Activated T-helper 2 cell treated with anti-CD3 and anti-CD28 coated beads, Interferon-gamma antibody, Interleukin-2, Interleukin-4, amounts not matched to agents 10 μg/mL and 5 μg/mL and 100 μg/mL, durations not matched to agents 14 hours and 24 hours and 36 hours (primary cell): ENCODE results near the gene RBP2. TPM values are rescaled to one million over a fixed set of nuclear protein-coding genes. Genes with fewer than 3 reads are reported as not detected.

Experiments
- DNase-seq: peaks from one replicate; pipeline ENCODE4 v3.0.0; 2021; ENCODE audit warnings: low spot score
- H3K27ac Mint-ChIP-seq: one replicate; pipeline ENCODE4 v1.8.0; 2021; ENCODE audit warnings: mixed read lengths
- H3K27me3 Mint-ChIP-seq: one replicate; pipeline ENCODE4 v1.8.0; 2021; ENCODE audit warnings: low read depth, mixed read lengths
- H3K36me3 Mint-ChIP-seq: one replicate; pipeline ENCODE4 v1.8.0; 2021; ENCODE audit warnings: low read depth, mixed read lengths
- H3K4me1 Mint-ChIP-seq: one replicate; pipeline ENCODE4 v1.8.0; 2021; ENCODE audit warnings: low read depth, mixed read lengths
- H3K4me3 Mint-ChIP-seq: one replicate; pipeline ENCODE4 v1.8.0; 2021; ENCODE audit warnings: low read depth, mild to moderate bottlenecking, moderate library complexity, mixed read lengths
- H3K9me3 Mint-ChIP-seq: one replicate; pipeline ENCODE4 v1.8.0; 2021; ENCODE audit warnings: mixed read lengths
- intact Hi-C: fragments of 100-400 bp; cut with micrococcal nuclease; formaldehyde crosslinking; loops from one replicate; pipeline ENCODE4 v1.15.1; 2023
- total RNA-seq: library from RNA; stranded (reverse); gene quantifications from 2 replicates; pipeline ENCODE4 v1.2.3, GENCODE V29; 2022

Gene RBP2
- not detected in 2 replicates for total RNA-seq

DNA sequence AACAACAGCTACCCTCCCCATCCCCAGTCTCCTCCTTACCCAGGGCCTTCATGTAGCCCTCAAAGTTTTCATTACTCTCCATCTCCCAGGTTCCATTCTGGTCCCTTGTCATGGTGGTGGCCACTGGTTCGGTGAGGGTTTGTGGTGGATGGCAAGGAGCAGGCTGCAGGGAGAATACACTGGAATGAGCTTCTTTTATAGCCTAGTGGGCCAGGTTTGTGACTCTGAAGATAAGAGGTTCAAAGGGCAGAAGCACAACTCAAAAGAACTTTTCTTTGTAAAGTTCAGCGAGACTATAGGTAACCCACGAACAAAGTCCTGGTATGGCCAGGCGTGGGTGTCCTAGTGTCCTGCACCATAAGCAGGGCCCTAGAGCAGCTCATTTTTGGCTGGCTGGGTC, at the start of gene RBP2:
Gene RBP2 (minus strand): TSS at position 169 of the 400 bp plus-strand sequence. CDS start 57 bp downstream, at position 112.
- Mint-ChIP-seq H3K4me1 (no peaks in the 10 kb centered on the region), H3K27me3 (no peaks in the 10 kb centered on the region), H3K4me3 (no peak within 1 kb of the TSS), H3K36me3 (no peaks in the 10 kb centered on the region), H3K9me3 (no peaks in the 10 kb centered on the region), H3K27ac (no peak within 1 kb of the TSS)
- no peak for DNase-seq
- intact Hi-C loops: no loop called here

DNA sequence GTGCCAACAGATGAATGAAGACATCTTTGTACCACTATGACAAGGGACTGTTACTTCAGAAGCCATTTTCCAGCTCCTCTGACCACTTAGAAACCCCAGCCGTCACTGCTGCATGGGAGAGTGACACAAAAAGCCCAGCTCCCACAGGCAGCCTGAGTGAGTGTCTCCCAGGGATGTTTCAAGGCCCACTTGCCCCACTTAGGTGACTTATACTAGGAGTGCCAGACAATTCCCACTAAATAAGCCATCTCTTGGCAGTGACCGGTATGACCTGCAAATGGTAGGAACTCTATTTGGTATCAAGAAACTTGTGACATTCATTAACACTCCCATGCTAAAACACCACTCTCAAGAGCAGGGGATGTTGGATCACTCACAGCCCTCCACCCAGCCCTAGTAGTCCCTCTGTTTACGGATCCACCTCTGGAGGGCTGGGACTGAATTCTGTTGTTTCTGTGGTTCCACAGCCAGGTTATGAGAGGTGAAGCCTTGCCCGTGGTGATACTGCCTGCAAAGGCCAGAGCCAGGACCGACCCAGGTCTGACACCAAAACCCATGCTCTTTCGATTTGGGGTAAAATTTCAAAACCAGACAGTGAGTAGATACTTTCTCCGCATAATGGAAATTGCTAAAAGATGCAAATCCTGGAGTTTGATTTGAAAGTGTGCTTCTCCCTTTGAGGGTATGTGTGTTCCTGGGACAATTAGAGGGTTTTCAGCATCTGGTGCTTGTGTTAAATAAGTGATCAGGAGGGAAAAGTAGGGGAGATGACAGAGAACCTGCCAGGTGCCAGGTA, 48.7 kb upstream of the RBP2 start:
- Mint-ChIP-seq H3K27ac (no peak overlapping the region), H3K36me3 (no peaks in the 10 kb centered on the region), H3K4me3 (no peak overlapping the region), H3K4me1 (no peaks in the 10 kb centered on the region), H3K9me3 (no peaks in the 10 kb centered on the region), H3K27me3 (peaks cover 3% of the 10 kb centered on the region)
- intact Hi-C loops: no loop called here
- no peak for DNase-seq

GRCh38 chr3:139523718-139524117, 47.4 kb upstream of the RBP2 start:
- Mint-ChIP-seq H3K27me3 (peaks cover 3% of the 10 kb centered on the region), H3K36me3 (no peaks in the 10 kb centered on the region), H3K27ac (no peak overlapping the region), H3K4me1 (no peaks in the 10 kb centered on the region), H3K9me3 (no peaks in the 10 kb centered on the region), H3K4me3 (no peak overlapping the region)
- DNase-seq: no peak
- intact Hi-C loops: no loop called here

- H3K9me3 Mint-ChIP-seq: no peaks in the 10 kb centered on the region
- H3K27me3 Mint-ChIP-seq: peaks cover 3% of the 10 kb centered on the region
- H3K27ac Mint-ChIP-seq: no peak overlapping the region
- no peak overlapping the region for H3K4me3 Mint-ChIP-seq
- DNase-seq: no peak
- intact Hi-C loops: no loop called here
- H3K36me3 Mint-ChIP-seq: no peaks in the 10 kb centered on the region
- H3K4me1 Mint-ChIP-seq: no peaks in the 10 kb centered on the region
These were observed 46.9 kb upstream of the RBP2 start for GRCh38 chr3:139523166-139523565.

GRCh38 chr3:139522421-139522820, 46.1 kb upstream of the RBP2 start:
- H3K9me3 Mint-ChIP-seq: no peaks in the 10 kb centered on the region
- DNase-seq: no peak
- H3K4me1 Mint-ChIP-seq: no peaks in the 10 kb centered on the region
- H3K27me3 Mint-ChIP-seq: peaks cover 3% of the 10 kb centered on the region
- no peaks in the 10 kb centered on the region for H3K36me3 Mint-ChIP-seq
- intact Hi-C loops: no loop called here
- no peak overlapping the region for H3K27ac Mint-ChIP-seq
- H3K4me3 Mint-ChIP-seq: no peak overlapping the region

DNA sequence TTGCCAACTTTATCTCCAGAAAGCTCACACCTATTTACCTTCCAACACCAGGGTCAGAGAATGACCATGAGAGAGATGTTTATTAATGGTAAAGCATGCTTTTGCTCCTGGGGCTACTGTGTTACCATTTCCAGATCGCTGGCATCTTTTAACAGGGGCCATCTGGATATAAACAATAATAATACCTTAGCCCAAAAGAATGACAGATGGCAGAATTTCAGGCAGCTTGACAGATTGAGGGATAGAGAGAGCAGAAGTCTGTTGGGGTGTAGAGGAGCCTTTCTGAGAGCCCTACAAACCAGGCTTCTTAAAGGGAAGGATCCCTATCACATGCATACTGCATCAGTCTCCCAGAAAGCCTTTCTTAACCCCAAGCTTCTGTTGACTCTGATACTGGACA, 45.5 kb upstream of the RBP2 start:
- no peak overlapping the region for H3K27ac Mint-ChIP-seq
- peaks cover 4% of the 10 kb centered on the region for H3K27me3 Mint-ChIP-seq
- no peaks in the 10 kb centered on the region for H3K9me3 Mint-ChIP-seq
- H3K4me3 Mint-ChIP-seq: no peak overlapping the region
- no peaks in the 10 kb centered on the region for H3K36me3 Mint-ChIP-seq
- no peaks in the 10 kb centered on the region for H3K4me1 Mint-ChIP-seq
- intact Hi-C loops: no loop called here
- no peak for DNase-seq

GRCh38 chr3:139521144-139521543, 44.8 kb upstream of the RBP2 start:
- no peaks in the 10 kb centered on the region for H3K9me3 Mint-ChIP-seq
- H3K27ac Mint-ChIP-seq: no peak overlapping the region
- H3K36me3 Mint-ChIP-seq: no peaks in the 10 kb centered on the region
- peaks cover 4% of the 10 kb centered on the region for H3K27me3 Mint-ChIP-seq
- intact Hi-C loops: no loop called here
- no peak overlapping the region for H3K4me3 Mint-ChIP-seq
- DNase-seq: no peak
- H3K4me1 Mint-ChIP-seq: no peaks in the 10 kb centered on the region

- H3K27ac Mint-ChIP-seq: no peak overlapping the region
- no peak for DNase-seq
- H3K36me3 Mint-ChIP-seq: no peaks in the 10 kb centered on the region
- no peaks in the 10 kb centered on the region for H3K9me3 Mint-ChIP-seq
- no peak overlapping the region for H3K4me3 Mint-ChIP-seq
- H3K4me1 Mint-ChIP-seq: no peaks in the 10 kb centered on the region
- H3K27me3 Mint-ChIP-seq: peaks cover 4% of the 10 kb centered on the region
- intact Hi-C loops: loop anchor here (1.0 kb wide), 1 partner anchor 93 kb away; no protein-coding TSS in a partner anchor
These were observed 43.9 kb upstream of the RBP2 start for GRCh38 chr3:139519998-139520737.

DNA sequence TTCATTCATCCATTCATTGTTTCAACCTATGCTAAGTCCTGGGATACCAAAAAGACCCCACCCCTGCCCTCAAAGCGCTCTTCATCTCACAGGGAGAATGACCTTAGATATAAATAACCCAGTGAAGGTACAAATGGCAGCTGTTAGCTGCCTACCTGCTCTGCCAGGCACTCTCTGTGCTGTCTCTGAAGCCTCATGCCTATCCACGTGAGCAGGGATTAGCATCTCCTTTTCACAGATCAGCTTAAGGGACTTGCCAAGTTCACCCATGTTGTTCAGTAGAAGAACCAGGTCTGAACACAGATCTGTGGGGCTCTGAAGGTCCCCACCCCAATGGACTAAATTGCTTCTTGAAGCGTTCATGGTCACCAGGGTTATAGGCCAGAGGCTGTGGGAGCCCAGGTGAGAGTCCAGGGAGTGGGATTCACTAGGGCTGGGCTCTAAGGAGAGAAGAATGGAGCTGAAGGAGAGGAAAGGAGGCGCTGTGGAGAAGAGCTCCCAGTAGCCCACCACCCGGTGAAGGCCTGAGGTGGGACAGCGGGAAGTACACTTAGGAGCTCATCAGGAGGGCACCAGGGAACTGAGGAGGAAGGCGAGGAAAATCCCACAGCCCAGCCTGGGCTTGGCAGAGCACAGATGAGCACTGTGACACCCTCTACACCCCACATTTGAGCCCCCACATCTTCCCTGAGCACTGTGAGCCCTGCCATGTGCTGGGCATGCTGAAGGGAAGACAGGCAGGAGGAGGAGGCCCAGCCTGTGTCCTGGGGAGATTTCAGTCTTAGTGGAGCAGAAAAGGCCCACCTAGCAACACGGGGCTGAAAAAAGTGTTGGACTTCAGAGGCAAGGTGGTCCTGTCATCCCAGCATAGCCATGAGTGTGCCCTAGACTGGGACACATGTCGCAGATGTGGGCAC, 42.9 kb upstream of the RBP2 start:
- Mint-ChIP-seq H3K36me3 (no peaks in the 10 kb centered on the region), H3K4me1 (no peaks in the 10 kb centered on the region), H3K4me3 (no peak overlapping the region), H3K9me3 (no peaks in the 10 kb centered on the region), H3K27ac (no peak overlapping the region), H3K27me3 (peaks cover 4% of the 10 kb centered on the region)
- DNase-seq: no peak
- intact Hi-C loops: no loop called here

DNA sequence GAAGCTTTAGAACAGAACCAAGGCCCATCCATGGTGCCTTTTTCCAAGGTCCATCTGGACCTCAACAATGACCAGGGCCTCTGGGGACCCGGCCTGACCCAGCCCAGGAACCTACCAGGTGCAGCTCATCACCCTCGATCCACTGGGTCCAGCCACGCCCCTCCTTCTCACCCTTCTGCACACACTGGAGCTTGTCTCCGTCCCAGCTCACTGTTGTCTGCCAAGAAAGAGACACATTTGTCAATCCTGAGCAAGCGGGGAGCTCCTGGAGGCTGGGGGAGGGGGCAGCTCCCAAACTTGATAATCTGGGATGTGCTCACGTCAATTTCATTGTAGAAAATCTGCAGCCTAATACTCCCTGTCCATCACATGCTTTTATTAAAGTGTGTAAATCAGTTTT, 42.0 kb upstream of the RBP2 start:
- peaks cover 2% of the 10 kb centered on the region for H3K27me3 Mint-ChIP-seq
- no peaks in the 10 kb centered on the region for H3K9me3 Mint-ChIP-seq
- intact Hi-C loops: no loop called here
- no peak overlapping the region for H3K4me3 Mint-ChIP-seq
- no peak overlapping the region for H3K27ac Mint-ChIP-seq
- DNase-seq: no peak
- H3K4me1 Mint-ChIP-seq: no peaks in the 10 kb centered on the region
- no peaks in the 10 kb centered on the region for H3K36me3 Mint-ChIP-seq

DNA sequence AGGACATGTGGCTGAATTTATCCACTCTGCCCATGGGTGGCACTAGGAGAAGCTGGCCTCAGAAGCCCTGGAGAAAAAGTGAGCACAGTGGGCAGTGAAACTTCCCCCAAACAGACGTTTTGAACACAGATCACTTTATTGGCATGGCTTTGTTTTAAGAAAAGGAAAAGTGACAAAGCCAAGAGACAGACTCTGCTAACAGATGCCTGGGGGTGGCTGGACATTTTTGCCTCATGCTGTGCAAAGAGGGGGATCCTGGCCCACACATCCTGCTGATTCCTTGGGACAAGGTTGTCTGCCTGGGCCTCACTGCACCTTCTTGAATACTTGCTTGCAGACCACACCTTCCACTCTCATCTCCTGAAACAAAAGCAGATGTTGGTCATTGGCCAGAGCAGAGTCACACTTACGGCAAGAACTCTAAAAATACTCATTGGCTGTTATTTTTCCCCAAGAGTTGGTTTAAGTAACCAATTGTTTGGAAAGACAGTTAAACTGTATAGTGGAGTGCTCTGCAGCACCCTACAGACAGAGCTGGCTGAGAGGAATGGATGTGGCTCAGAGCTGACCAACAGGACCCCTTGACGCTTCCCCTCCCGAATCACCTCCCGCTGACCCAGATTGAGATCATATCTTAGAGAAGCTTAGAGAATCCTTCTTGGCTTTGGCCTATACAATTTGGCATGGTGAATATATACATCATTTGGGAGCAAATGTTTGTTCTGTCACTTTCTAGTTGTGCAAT, 41.2 kb upstream of the RBP2 start:
- H3K27me3 Mint-ChIP-seq: peaks cover 2% of the 10 kb centered on the region
- no peak overlapping the region for H3K27ac Mint-ChIP-seq
- no peak overlapping the region for H3K4me3 Mint-ChIP-seq
- DNase-seq: no peak
- H3K9me3 Mint-ChIP-seq: no peaks in the 10 kb centered on the region
- no peaks in the 10 kb centered on the region for H3K36me3 Mint-ChIP-seq
- intact Hi-C loops: no loop called here
- no peaks in the 10 kb centered on the region for H3K4me1 Mint-ChIP-seq

- Mint-ChIP-seq H3K27me3 (peaks cover 2% of the 10 kb centered on the region), H3K4me3 (no peak overlapping the region), H3K9me3 (no peaks in the 10 kb centered on the region), H3K36me3 (no peaks in the 10 kb centered on the region), H3K4me1 (no peaks in the 10 kb centered on the region), H3K27ac (no peak overlapping the region)
- intact Hi-C loops: no loop called here
- DNase-seq: no peak
These were observed 38.4 kb upstream of the RBP2 start for GRCh38 chr3:139514741-139515140.
